GM12878 (cell line): ENCODE measurements around the gene ZMAT3. TPM values are rescaled to one million over a fixed set of nuclear protein-coding genes. Genes with fewer than 3 reads are reported as not detected.
A peak's percentile ranks its signal among the peaks of the same experiment; 100 is the strongest.

ENCODE experiments used
- ATAC-seq: fragments of 200-7000 bp; cut with Tn5 transposase; 3 replicates; pipeline ENCODE4 v1.9.1; 2020; ENCODE audit warnings: mild to moderate bottlenecking, moderate library complexity
- BruUV-seq: library from RNA; stranded (reverse); fragments of 400-500 nt; replicated peaks from 2 replicates; lab custom pipeline; 2021; lab: Mats Ljungman, UMichigan
- CTCF ChIA-PET: fragments of 300-600 bp; sonication (Branson Sonifier 250); formaldehyde crosslinking; extraction: SDS; loops from one replicate; lab custom pipeline; 2021; ENCODE audit warnings: inconsistent platforms; lab: Yijun Ruan, JAX
- POLR2A ChIA-PET: fragments of 350-600 bp; formaldehyde crosslinking; extraction: SDS; loops from one replicate; lab custom pipeline; 2021; ENCODE audit warnings: inconsistent platforms; lab: Charles Lee
- RAD21 ChIA-PET: fragments of 300-600 bp; sonication (Branson Sonifier 250); formaldehyde crosslinking; loops from one replicate; lab custom pipeline; 2023; ENCODE audit warnings: antibody characterized with exemption; ENCODE audit not compliant: unreplicated experiment; lab: Charles Lee
- SMC1A ChIA-PET: fragments of 300-600 bp; sonication (Branson Sonifier 250); formaldehyde crosslinking; loops from one replicate; lab custom pipeline; 2023; ENCODE audit not compliant: unreplicated experiment, uncharacterized antibody; lab: Charles Lee
- DNase-seq: peaks from one replicate; pipeline ENCODE4 v3.0.0-alpha.2; 2011; ENCODE audit warnings: low read depth, low spot score
- FAIRE-seq: peaks from 3 replicates; lab custom pipeline; 2011; peaks lifted over from hg19 to GRCh38; lab: Jason Lieb, UNC
- H2AFZ ChIP-seq: 2 replicates; pipeline ENCODE4 v1.6.0; 2011; ENCODE audit warnings: low read depth, low read length, control low read depth; ENCODE audit not compliant: control insufficient read depth
- H3K27ac ChIP-seq: 2 replicates; pipeline ENCODE4 v1.5.1; 2011; ENCODE audit warnings: control low read depth; ENCODE audit not compliant: control insufficient read depth, insufficient read depth
- H3K27me3 ChIP-seq, 2 experiments: replicated peaks in 1 of 2; 2 replicates each; pipeline versions ENCODE4 v1.6.0 to v1.6.1; 2011; ENCODE audit warnings: low read length in 1 of 2; ENCODE audit not compliant: control insufficient read depth in 2 of 2, insufficient read depth in 2 of 2
- H3K36me3 ChIP-seq, 2 experiments: 2 replicates each; pipeline ENCODE4 v1.5.1; 2011; ENCODE audit warnings: low read length in 1 of 2; ENCODE audit not compliant: control insufficient read depth in 2 of 2, insufficient read depth in 2 of 2
- H3K4me1 ChIP-seq: 2 replicates; pipeline ENCODE4 v1.6.1; 2011; ENCODE audit warnings: mild to moderate bottlenecking, low read length, moderate library complexity, mixed read lengths; ENCODE audit not compliant: control insufficient read depth, insufficient read depth
- H3K4me2 ChIP-seq: 2 replicates; pipeline ENCODE4 v1.6.0; 2011; ENCODE audit warnings: control low read depth; ENCODE audit not compliant: control insufficient read depth, insufficient read depth
- H3K4me3 ChIP-seq: fragments of 200-600 bp; sonication (generic); 2 replicates; pipeline ENCODE4 v1.5.1; 2016
- H3K79me2 ChIP-seq: 2 replicates; pipeline ENCODE4 v1.6.0; 2011; ENCODE audit warnings: low read length; ENCODE audit not compliant: control insufficient read depth, insufficient read depth
- H3K9ac ChIP-seq: 2 replicates; pipeline ENCODE4 v1.8.0; 2011; ENCODE audit warnings: low read length, control low read depth, mixed read lengths; ENCODE audit not compliant: control insufficient read depth, insufficient read depth
- H3K9me3 ChIP-seq: replicated peaks from 3 replicates; pipeline ENCODE4 v1.5.1; 2011; ENCODE audit warnings: mild to moderate bottlenecking, low read length; ENCODE audit not compliant: control insufficient read depth, insufficient read depth
- H4K20me1 ChIP-seq: 2 replicates; pipeline ENCODE4 v1.6.0; 2011; ENCODE audit not compliant: control insufficient read depth, insufficient read depth
- CREB1 ChIP-seq: IDR thresholded peaks from 2 replicates; pipeline ENCODE4 v1.6.1; 2012; ENCODE audit warnings: low read depth, mild to moderate bottlenecking, inconsistent platforms
- SMAD1 ChIP-seq: fragments of 450-650 bp; IDR thresholded peaks from 2 replicates; pipeline ENCODE4 v1.6.1; 2018; ENCODE audit warnings: mild to moderate bottlenecking, low read depth; ENCODE audit not compliant: partially characterized antibody
- ZZZ3 ChIP-seq: IDR thresholded peaks from 2 replicates; pipeline ENCODE4 v1.6.1; 2011; ENCODE audit warnings: low read depth; ENCODE audit not compliant: control insufficient read depth, insufficient read length
- WGBS: methylation state at CpG from one replicate; pipeline ENCODE4 v1.1.6; 2016; ENCODE audit warnings: low lambda C conversion rate; ENCODE audit not compliant: insufficient replicate concordance, insufficient coverage; ENCODE audit errors: missing lambda C conversion rate; 5-methylcytosine and 5-hydroxymethylcytosine counted together
- in situ Hi-C: fragments of 300-500 bp; cut with MboI; formaldehyde crosslinking; loops from 9 replicates; pipeline ENCODE4 v1.14.3; 2018; ENCODE audit warnings: mixed read lengths
- intact Hi-C: fragments of 100-400 bp; cut with micrococcal nuclease; formaldehyde crosslinking; loops from one replicate; pipeline ENCODE4 v1.14.2; 2022; ENCODE audit not compliant: unreplicated experiment
- polyA plus RNA-seq, 11 experiments: library from polyadenylated mRNA; depleted of rRNA in 4 of 11; unstranded in 6 of 11; stranded (reverse) in 5 of 11; fragments of >200 nt; fragmentation: Nextera tagmentation in 4 of 11; fragmentation: Illumina TruSeq in 1 of 11; extraction: Ambion mirVana in 4 of 11; extraction: Trizol in 1 of 11; gene quantifications; 1 replicate in 1 of 11; 2 replicates in 10 of 11; pipeline versions ENCODE4 v1.2.1 to v1.2.3, GENCODE V29; 2011 to 2016; ENCODE audit warnings: inconsistent platforms in 2 of 11, missing spikeins in 2 of 11, low read depth in 1 of 11
- total RNA-seq, 4 experiments: library from RNA; depleted of rRNA in 3 of 4; stranded (reverse); fragments of >200 nt in 3 of 4; fragmentation: Illumina TruSeq in 1 of 4; extraction: Trizol in 1 of 4; gene quantifications; 2 replicates each; pipeline versions ENCODE4 v1.2.1 to v1.2.3, GENCODE V29; 2013 to 2021
- TF ChIP-seq, protein P1 (sequence below): fragments of 450-650 bp; IDR thresholded peaks from 2 replicates; pipeline ENCODE4 v1.6.1; 2016; ENCODE audit warnings: mild to moderate bottlenecking
- TF ChIP-seq, protein P2 (sequence below): fragments of 450-650 bp; IDR thresholded peaks from 2 replicates; pipeline ENCODE4 v1.6.1; 2016; ENCODE audit warnings: mild to moderate bottlenecking, moderate library complexity, borderline replicate concordance

ZMAT3 gene
- total and polyA plus RNA-seq, 10 of the 15 experiments (the other 5 are each of a cell fraction or from before 2014, with no cell fraction given) = 6.2 to 55.9 (median 25.8) TPM

DNA sequence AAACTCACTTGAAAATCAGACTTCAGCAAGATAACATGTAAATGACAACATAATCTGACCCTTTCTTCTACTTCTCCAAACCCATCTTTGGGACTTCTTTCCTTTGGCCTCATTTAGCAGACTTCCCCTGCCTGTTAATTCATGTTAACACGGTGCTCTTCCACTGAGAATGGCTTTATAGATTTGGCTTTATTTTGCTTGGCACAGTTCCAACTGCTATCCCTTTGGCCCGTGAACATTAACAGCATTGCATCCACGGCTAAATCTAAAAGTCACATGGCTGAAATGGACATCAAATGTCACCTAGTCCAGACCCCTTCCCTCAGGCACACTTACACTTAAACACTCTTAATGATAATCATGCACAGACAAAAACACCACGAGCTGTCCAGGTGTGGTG, 3.8 kb downstream of the ZMAT3 start:
- intact Hi-C loops = loop anchor here (1.0 to 2.0 kb wide), 3 partner anchors 21 to 249 kb away; no protein-coding TSS in a partner anchor
- Histone ChIP-seq H3K79me2 (peaks cover 90% of the 10 kb centered on the region), H3K27ac (no peak overlapping the region), H3K9me3 (no peaks in the 10 kb centered on the region), H4K20me1 (no peaks in the 10 kb centered on the region), H2AFZ (no peak overlapping the region), H3K9ac (no peak overlapping the region), H3K36me3 (peaks cover 0 to 15% of the 10 kb centered on the region in 2 experiments; a peak in 1 of 4 replicates), H3K27me3 (no peaks in the 10 kb centered on the region), H3K4me3 (peak overlapping the region; percentile 70; the same call in 1 of the 2 replicates), H3K4me2 (peak overlapping the region; percentile 80; the same call in 1 of the 2 replicates), H3K4me1 (peaks cover 4% of the 10 kb centered on the region; the same call in 1 of the 2 replicates)
- CTCF ChIA-PET = interaction anchor here (0.6 to 9.1 kb wide), 21 partner anchors 8 to 257 kb away, joined by 3 to 124 read pairs (median 6); partner anchors contain the start of gene PIK3CA
- SMC1A ChIA-PET = interaction anchor here (0.7 to 13.5 kb wide), 24 partner anchors 7 to 494 kb away, joined by 3 to 225 read pairs (median 8); partner anchors contain the start of gene PIK3CA
- no peak for ATAC-seq
- in situ Hi-C loops = loop anchor here (25.0 kb wide), 1 partner anchor 894 kb away; no protein-coding TSS in a partner anchor
- POLR2A ChIA-PET = interaction anchor here (1.0 to 13.4 kb wide), 6 partner anchors 9 to 494 kb away, joined by 4 to 138 read pairs (median 18); partner anchors contain the start of genes ACTL6A and PIK3CA
- TF ChIP-seq, protein P1, sequence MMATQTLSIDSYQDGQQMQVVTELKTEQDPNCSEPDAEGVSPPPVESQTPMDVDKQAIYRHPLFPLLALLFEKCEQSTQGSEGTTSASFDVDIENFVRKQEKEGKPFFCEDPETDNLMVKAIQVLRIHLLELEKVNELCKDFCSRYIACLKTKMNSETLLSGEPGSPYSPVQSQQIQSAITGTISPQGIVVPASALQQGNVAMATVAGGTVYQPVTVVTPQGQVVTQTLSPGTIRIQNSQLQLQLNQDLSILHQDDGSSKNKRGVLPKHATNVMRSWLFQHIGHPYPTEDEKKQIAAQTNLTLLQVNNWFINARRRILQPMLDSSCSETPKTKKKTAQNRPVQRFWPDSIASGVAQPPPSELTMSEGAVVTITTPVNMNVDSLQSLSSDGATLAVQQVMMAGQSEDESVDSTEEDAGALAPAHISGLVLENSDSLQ = no peak
- TF ChIP-seq CREB1 = no peak
- peak; percentile 37 for TF ChIP-seq SMAD1
- TF ChIP-seq, protein P2, sequence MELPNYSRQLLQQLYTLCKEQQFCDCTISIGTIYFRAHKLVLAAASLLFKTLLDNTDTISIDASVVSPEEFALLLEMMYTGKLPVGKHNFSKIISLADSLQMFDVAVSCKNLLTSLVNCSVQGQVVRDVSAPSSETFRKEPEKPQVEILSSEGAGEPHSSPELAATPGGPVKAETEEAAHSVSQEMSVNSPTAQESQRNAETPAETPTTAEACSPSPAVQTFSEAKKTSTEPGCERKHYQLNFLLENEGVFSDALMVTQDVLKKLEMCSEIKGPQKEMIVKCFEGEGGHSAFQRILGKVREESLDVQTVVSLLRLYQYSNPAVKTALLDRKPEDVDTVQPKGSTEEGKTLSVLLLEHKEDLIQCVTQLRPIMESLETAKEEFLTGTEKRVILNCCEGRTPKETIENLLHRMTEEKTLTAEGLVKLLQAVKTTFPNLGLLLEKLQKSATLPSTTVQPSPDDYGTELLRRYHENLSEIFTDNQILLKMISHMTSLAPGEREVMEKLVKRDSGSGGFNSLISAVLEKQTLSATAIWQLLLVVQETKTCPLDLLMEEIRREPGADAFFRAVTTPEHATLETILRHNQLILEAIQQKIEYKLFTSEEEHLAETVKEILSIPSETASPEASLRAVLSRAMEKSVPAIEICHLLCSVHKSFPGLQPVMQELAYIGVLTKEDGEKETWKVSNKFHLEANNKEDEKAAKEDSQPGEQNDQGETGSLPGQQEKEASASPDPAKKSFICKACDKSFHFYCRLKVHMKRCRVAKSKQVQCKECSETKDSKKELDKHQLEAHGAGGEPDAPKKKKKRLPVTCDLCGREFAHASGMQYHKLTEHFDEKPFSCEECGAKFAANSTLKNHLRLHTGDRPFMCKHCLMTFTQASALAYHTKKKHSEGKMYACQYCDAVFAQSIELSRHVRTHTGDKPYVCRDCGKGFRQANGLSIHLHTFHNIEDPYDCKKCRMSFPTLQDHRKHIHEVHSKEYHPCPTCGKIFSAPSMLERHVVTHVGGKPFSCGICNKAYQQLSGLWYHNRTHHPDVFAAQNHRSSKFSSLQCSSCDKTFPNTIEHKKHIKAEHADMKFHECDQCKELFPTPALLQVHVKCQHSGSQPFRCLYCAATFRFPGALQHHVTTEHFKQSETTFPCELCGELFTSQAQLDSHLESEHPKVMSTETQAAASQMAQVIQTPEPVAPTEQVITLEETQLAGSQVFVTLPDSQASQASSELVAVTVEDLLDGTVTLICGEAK = no peak
- no peak for TF ChIP-seq ZZZ3
- RAD21 ChIA-PET = interaction anchor here (1.0 to 12.8 kb wide), 13 partner anchors 8 to 494 kb away, joined by 3 to 231 read pairs (median 7); partner anchors contain the start of genes ACTL6A and PIK3CA
- 88% methylated on average over 4 of the region's 4 CpGs for WGBS
- no TSS peak for BruUV-seq
- no peak for FAIRE-seq
- DNase-seq = no peak
